HepG2 (cell line): ENCODE measurements around the gene AGBL2. TPM values are rescaled to one million over a fixed set of nuclear protein-coding genes. Genes with fewer than 3 reads are reported as not detected.

Source experiments
- DR1 ChIP-seq: sonication (generic); formaldehyde crosslinking; IDR thresholded peaks from 2 replicates; pipeline ENCODE4 v1.8.0; 2021; ENCODE audit warnings: mild to moderate bottlenecking, missing genetic modification reagents, inconsistent platforms
- ELF3 ChIP-seq: IDR thresholded peaks from 2 replicates; pipeline ENCODE4 v1.6.1; 2016; ENCODE audit warnings: missing genetic modification reagents, missing compliant biosample characterization
- FOXA3 ChIP-seq: IDR thresholded peaks from 2 replicates; pipeline ENCODE4 v1.6.1; 2016; ENCODE audit warnings: missing genetic modification reagents, missing compliant biosample characterization
- ISL2 ChIP-seq: sonication (generic); formaldehyde crosslinking; IDR thresholded peaks from 2 replicates; pipeline ENCODE4 v1.5.0; 2020; ENCODE audit warnings: missing genetic modification reagents
- KLF11 ChIP-seq: IDR thresholded peaks from 2 replicates; pipeline ENCODE4 v1.6.1; 2016; ENCODE audit warnings: missing compliant biosample characterization
- RFX5 ChIP-seq: IDR thresholded peaks from 2 replicates; pipeline ENCODE4 v1.6.1; 2011; ENCODE audit warnings: low read depth, low read length, improper control_type of control experiment
- SAFB2 ChIP-seq: sonication (generic); formaldehyde crosslinking; IDR thresholded peaks from 2 replicates; pipeline ENCODE4 v1.5.1; 2020; ENCODE audit warnings: missing genetic modification reagents, low read depth, mild to moderate bottlenecking, borderline replicate concordance
- SMARCC2 ChIP-seq: fragments of 450-650 bp; IDR thresholded peaks from 2 replicates; pipeline ENCODE4 v1.6.1; 2017; ENCODE audit warnings: antibody characterized with exemption, mild to moderate bottlenecking
- SMYD3 ChIP-seq: sonication (generic); formaldehyde crosslinking; IDR thresholded peaks from 2 replicates; pipeline ENCODE4 v1.8.1; 2023; ENCODE audit warnings: mild to moderate bottlenecking, missing genetic modification reagents
- SNAI1 ChIP-seq: sonication (generic); formaldehyde crosslinking; IDR thresholded peaks from 2 replicates; pipeline ENCODE4 v1.5.0; 2020; ENCODE audit warnings: mild to moderate bottlenecking, missing genetic modification reagents, borderline replicate concordance
- SOX5 ChIP-seq: IDR thresholded peaks from 2 replicates; pipeline ENCODE4 v1.6.1; 2016; ENCODE audit warnings: borderline replicate concordance
- SP1 ChIP-seq, 2 experiments: fragments of 450-650 bp in 1 of 2; sonication (generic) in 1 of 2; formaldehyde crosslinking in 1 of 2; IDR thresholded peaks; 2 replicates each; pipeline versions ENCODE4 v1.4.0 to v1.6.1; 2016 to 2020; ENCODE audit warnings: missing genetic modification reagents in 1 of 2
- SRF ChIP-seq: IDR thresholded peaks from 2 replicates; pipeline ENCODE4 v1.6.1; 2011; ENCODE audit warnings: mild to moderate bottlenecking, low read depth, low read length, moderate library complexity
- YEATS2 ChIP-seq: sonication (generic); formaldehyde crosslinking; IDR thresholded peaks from 2 replicates; pipeline ENCODE4 v1.4.0; 2020; ENCODE audit warnings: missing genetic modification reagents, borderline replicate concordance
- ZFP37 ChIP-seq: sonication (generic); formaldehyde crosslinking; IDR thresholded peaks from 2 replicates; pipeline ENCODE4 v1.4.0; 2020; ENCODE audit warnings: missing genetic modification reagents, borderline replicate concordance
- ZFYVE20 ChIP-seq: sonication (generic); formaldehyde crosslinking; IDR thresholded peaks from 2 replicates; pipeline ENCODE4 v1.8.0; 2023; ENCODE audit warnings: low read depth, mild to moderate bottlenecking, moderate library complexity, missing genetic modification reagents, borderline replicate concordance
- ZNF264 ChIP-seq: sonication (generic); formaldehyde crosslinking; IDR thresholded peaks from 2 replicates; pipeline ENCODE4 v1.4.0; 2020; ENCODE audit warnings: missing genetic modification reagents
- ZNF746 ChIP-seq: sonication (generic); formaldehyde crosslinking; IDR thresholded peaks from 2 replicates; pipeline ENCODE4 v1.8.0; 2022; ENCODE audit warnings: mild to moderate bottlenecking, missing genetic modification reagents
- ZNF792 ChIP-seq: IDR thresholded peaks from 2 replicates; pipeline ENCODE4 v1.6.1; 2016
- ZSCAN29 ChIP-seq: sonication (generic); formaldehyde crosslinking; conservative IDR thresholded peaks from 2 replicates; pipeline ENCODE4 v1.4.0; 2020; ENCODE audit warnings: mild to moderate bottlenecking, missing genetic modification reagents
- polyA plus RNA-seq, 8 experiments: library from polyadenylated mRNA; depleted of rRNA in 3 of 8; stranded (reverse) in 7 of 8; unstranded in 1 of 8; fragments of >200 nt; fragmentation: Illumina TruSeq in 4 of 8; extraction: Trizol in 4 of 8; gene quantifications; 2 replicates each; pipeline versions ENCODE4 v1.2.1 to v1.2.3, GENCODE V29; 2011 to 2016; ENCODE audit warnings: low read depth in 4 of 8, missing spikeins in 1 of 8, mixed read lengths in 1 of 8; ENCODE audit not compliant: insufficient read depth in 1 of 8
- total RNA-seq, 5 experiments: library from RNA; depleted of rRNA; stranded (reverse); fragments of >200 nt; fragmentation: Illumina TruSeq; extraction: Trizol; gene quantifications; 2 replicates each; pipeline ENCODE4 v1.2.3, GENCODE V29; 2016; ENCODE audit warnings: low read depth in 1 of 5
- TF ChIP-seq, protein P1 (sequence below): sonication (generic); formaldehyde crosslinking; IDR thresholded peaks from 2 replicates; pipeline ENCODE4 v1.8.0; 2022; ENCODE audit warnings: missing genetic modification reagents, mild to moderate bottlenecking, moderate library complexity, borderline replicate concordance
- TF ChIP-seq, protein P2 (sequence below): sonication (generic); formaldehyde crosslinking; IDR thresholded peaks from 2 replicates; pipeline ENCODE4 v1.8.1; 2023; ENCODE audit warnings: mild to moderate bottlenecking, moderate library complexity, missing genetic modification reagents
- TF ChIP-seq, protein P3 (sequence below): sonication (generic); formaldehyde crosslinking; conservative IDR thresholded peaks from 2 replicates; pipeline ENCODE4 v1.5.0; 2020; ENCODE audit warnings: missing genetic modification reagents

Gene AGBL2
- total and polyA plus RNA-seq, 2 of the 13 experiments (the other 11 are each of a cell fraction or from before 2014, with no cell fraction given): 1.6 to 5.7 TPM

DNA sequence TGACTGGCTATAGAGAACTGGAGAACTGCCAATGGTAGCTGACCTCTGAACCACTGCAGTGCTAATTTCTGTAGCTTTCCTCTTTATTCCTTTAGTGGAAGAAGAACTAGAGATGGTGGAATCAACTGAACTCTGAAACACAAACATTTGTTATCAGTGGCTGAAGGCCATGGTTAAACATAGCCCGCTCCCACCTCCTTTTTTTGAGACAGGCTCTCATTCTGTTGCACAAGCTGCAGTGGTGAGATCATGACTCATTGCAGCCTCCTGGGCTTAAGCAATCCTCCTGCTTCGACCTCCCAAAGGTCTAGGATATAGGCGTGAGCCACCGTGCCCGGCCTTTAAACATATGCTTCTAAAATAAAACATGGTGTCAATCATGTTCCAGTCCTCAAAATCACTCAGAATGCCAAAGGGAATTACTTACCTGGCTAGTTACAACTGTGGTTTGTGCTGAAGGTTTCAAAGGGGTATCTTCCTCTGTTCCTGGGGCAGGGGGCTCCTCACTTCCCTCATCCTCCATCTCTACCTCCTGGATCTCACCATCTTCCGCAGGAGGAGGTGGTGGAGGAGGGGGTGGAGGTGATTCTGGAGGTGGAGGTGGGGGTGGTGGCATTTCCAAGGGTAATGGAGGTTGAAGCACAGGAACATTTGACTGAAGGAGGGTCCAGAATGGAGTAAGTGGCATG lies 9.0 kb upstream of the AGBL2 start (continued):
- no peak for TF ChIP-seq SP1 (IDR thresholded peaks at IDR 0.05)
- peak; percentile 45 for TF ChIP-seq SP1 (CRISPR knock-in tag; IDR thresholded peaks at IDR 0.05)
- TF ChIP-seq ZNF792: peak; percentile 88
- TF ChIP-seq YEATS2 (CRISPR knock-in tag): peak; percentile 82; the same call in 1 of the 2 replicates
- peak; percentile 78 for TF ChIP-seq ZNF746
- TF ChIP-seq, protein P1, sequence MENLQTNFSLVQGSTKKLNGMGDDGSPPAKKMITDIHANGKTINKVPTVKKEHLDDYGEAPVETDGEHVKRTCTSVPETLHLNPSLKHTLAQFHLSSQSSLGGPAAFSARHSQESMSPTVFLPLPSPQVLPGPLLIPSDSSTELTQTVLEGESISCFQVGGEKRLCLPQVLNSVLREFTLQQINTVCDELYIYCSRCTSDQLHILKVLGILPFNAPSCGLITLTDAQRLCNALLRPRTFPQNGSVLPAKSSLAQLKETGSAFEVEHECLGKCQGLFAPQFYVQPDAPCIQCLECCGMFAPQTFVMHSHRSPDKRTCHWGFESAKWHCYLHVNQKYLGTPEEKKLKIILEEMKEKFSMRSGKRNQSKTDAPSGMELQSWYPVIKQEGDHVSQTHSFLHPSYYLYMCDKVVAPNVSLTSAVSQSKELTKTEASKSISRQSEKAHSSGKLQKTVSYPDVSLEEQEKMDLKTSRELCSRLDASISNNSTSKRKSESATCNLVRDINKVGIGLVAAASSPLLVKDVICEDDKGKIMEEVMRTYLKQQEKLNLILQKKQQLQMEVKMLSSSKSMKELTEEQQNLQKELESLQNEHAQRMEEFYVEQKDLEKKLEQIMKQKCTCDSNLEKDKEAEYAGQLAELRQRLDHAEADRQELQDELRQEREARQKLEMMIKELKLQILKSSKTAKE (CRISPR knock-in tag): peak; percentile 76
- TF ChIP-seq ZFYVE20: no peak
- TF ChIP-seq FOXA3 (CRISPR knock-in tag): peak; percentile 87
- no peak for TF ChIP-seq DR1 (CRISPR knock-in tag)
- 0 out of 2 replicates have a peak, but pooled peaks have one; percentile 70 for TF ChIP-seq SMYD3 (CRISPR knock-in tag)
- TF ChIP-seq KLF11 (CRISPR knock-in tag): 0 out of 2 replicates have a peak, but pooled peaks have one; percentile 70
- TF ChIP-seq ELF3 (CRISPR knock-in tag): peak; percentile 81
- peak; percentile 83; the same call in 1 of the 2 replicates for TF ChIP-seq ZFP37 (CRISPR knock-in tag)
- TF ChIP-seq ISL2 (CRISPR knock-in tag): peak; percentile 95
- TF ChIP-seq SMARCC2: 0 out of 2 replicates have a peak, but pooled peaks have one; percentile 6
- TF ChIP-seq SAFB2 (CRISPR knock-in tag): no peak; the same call in 1 of the 2 replicates
- TF ChIP-seq SNAI1 (CRISPR knock-in tag): no peak
- TF ChIP-seq, protein P2, sequence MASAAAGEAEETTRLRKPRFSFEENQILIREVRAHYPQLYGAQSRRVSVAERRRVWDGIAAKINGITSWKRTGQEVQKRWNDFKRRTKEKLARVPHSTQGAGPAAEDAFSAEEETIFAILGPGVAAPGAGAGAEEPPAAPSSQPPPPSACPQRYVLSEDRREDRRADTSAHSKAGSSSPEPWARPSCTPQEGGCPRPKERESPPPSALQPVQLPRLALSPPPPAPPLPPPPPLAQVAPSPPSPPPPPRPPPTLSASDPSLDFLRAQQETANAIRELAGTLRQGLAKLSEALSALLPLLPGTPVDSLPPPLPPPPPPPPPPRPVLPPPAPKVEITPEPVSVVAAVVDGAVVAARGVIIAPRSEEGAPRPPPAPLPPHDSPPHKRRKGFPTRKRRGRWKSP (CRISPR knock-in tag): peak; percentile 78; the same call in 1 of the 2 replicates
- peak; percentile 46; the same call in 1 of the 2 replicates for TF ChIP-seq SRF
- TF ChIP-seq, protein P3, sequence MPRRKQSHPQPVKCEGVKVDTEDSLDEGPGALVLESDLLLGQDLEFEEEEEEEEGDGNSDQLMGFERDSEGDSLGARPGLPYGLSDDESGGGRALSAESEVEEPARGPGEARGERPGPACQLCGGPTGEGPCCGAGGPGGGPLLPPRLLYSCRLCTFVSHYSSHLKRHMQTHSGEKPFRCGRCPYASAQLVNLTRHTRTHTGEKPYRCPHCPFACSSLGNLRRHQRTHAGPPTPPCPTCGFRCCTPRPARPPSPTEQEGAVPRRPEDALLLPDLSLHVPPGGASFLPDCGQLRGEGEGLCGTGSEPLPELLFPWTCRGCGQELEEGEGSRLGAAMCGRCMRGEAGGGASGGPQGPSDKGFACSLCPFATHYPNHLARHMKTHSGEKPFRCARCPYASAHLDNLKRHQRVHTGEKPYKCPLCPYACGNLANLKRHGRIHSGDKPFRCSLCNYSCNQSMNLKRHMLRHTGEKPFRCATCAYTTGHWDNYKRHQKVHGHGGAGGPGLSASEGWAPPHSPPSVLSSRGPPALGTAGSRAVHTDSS (CRISPR knock-in tag): no peak
- no peak for TF ChIP-seq RFX5
- TF ChIP-seq ZSCAN29 (CRISPR knock-in tag): no peak
- peak; percentile 88 for TF ChIP-seq SOX5 (CRISPR knock-in tag)
- TF ChIP-seq ZNF264 (CRISPR knock-in tag): peak; percentile 91
